HEK293T (cell line): Measurements from ENCODE around the gene AHDC1.

Experiments
- CTCF ChIA-PET: fragments of 350-600 bp; formaldehyde crosslinking; extraction: SDS; loops from one replicate; lab custom pipeline; 2021; ENCODE audit warnings: antibody characterized with exemption, inconsistent platforms; lab: Yijun Ruan, JAX
- POLR2A ChIA-PET: fragments of 350-600 bp; formaldehyde crosslinking; extraction: SDS; loops from one replicate; lab custom pipeline; 2020; ENCODE audit warnings: antibody characterized with exemption, inconsistent platforms; lab: Yijun Ruan, JAX
- DNase-seq: peaks from one replicate; pipeline ENCODE4 v3.0.0; 2012; ENCODE audit warnings: mixed read lengths; ENCODE audit errors: extremely low spot score
- ARNT ChIP-seq: fragments of 450-650 bp; IDR thresholded peaks from 2 replicates; pipeline ENCODE4 v1.6.1; 2017; ENCODE audit warnings: mild to moderate bottlenecking
- BHLHE40 ChIP-seq: fragments of 450-650 bp; IDR thresholded peaks from 2 replicates; pipeline ENCODE4 v1.6.1; 2016; ENCODE audit warnings: mild to moderate bottlenecking, moderate library complexity, borderline replicate concordance
- CTBP1 ChIP-seq: fragments of 450-650 bp; IDR thresholded peaks from 2 replicates; pipeline ENCODE4 v1.6.1; 2016; ENCODE audit warnings: borderline replicate concordance
- ELF4 ChIP-seq: fragments of 450-650 bp; IDR thresholded peaks from 2 replicates; pipeline ENCODE4 v1.6.1; 2017; ENCODE audit warnings: antibody characterized with exemption
- FOXA1 ChIP-seq: fragments of 450-650 bp; IDR thresholded peaks from 2 replicates; pipeline ENCODE4 v1.6.1; 2016; ENCODE audit warnings: mild to moderate bottlenecking
- FOXK2 ChIP-seq: fragments of 450-650 bp; IDR thresholded peaks from 2 replicates; pipeline ENCODE4 v1.6.1; 2016; ENCODE audit warnings: mild to moderate bottlenecking
- FOXM1 ChIP-seq: fragments of 450-650 bp; IDR thresholded peaks from 2 replicates; pipeline ENCODE4 v1.6.1; 2017; ENCODE audit warnings: mild to moderate bottlenecking, borderline replicate concordance
- HDGF ChIP-seq: fragments of 450-650 bp; IDR thresholded peaks from 2 replicates; pipeline ENCODE4 v1.6.1; 2017; ENCODE audit warnings: antibody characterized with exemption, borderline replicate concordance
- L3MBTL2 ChIP-seq: fragments of 450-650 bp; conservative IDR thresholded peaks from 2 replicates; pipeline ENCODE4 v1.6.1; 2016; ENCODE audit warnings: mild to moderate bottlenecking
- LEF1 ChIP-seq: fragments of 450-650 bp; IDR thresholded peaks from 2 replicates; pipeline ENCODE4 v1.6.1; 2017; ENCODE audit warnings: mild to moderate bottlenecking, borderline replicate concordance
- NFRKB ChIP-seq: fragments of 450-650 bp; IDR thresholded peaks from 2 replicates; pipeline ENCODE4 v1.6.1; 2016; ENCODE audit warnings: mild to moderate bottlenecking, moderate library complexity
- PKNOX1 ChIP-seq: fragments of 450-650 bp; IDR thresholded peaks from 2 replicates; pipeline ENCODE4 v1.6.1; 2016
- SP1 ChIP-seq: fragments of 450-650 bp; IDR thresholded peaks from 2 replicates; pipeline ENCODE4 v1.6.1; 2017
- SUZ12 ChIP-seq: fragments of 450-650 bp; IDR thresholded peaks from 2 replicates; pipeline ENCODE4 v1.6.1; 2016; ENCODE audit warnings: mild to moderate bottlenecking
- TARDBP ChIP-seq: fragments of 450-650 bp; IDR thresholded peaks from 2 replicates; pipeline ENCODE4 v1.6.1; 2016
- ZNF384 ChIP-seq: fragments of 450-650 bp; IDR thresholded peaks from 2 replicates; pipeline ENCODE4 v1.6.1; 2016

Gene AHDC1

GRCh38 chr1:27596986-27597385 is 7.0 kb downstream of the AHDC1 start:
- CTCF ChIA-PET = no interaction called here
- POLR2A ChIA-PET = no interaction called here
- DNase-seq = no peak
- TF ChIP-seq FOXK2 (no peak), SP1 (no peak), PKNOX1 (no peak), ELF4 (no peak), HDGF (no peak), ZNF384 (no peak), LEF1 (no peak), CTBP1 (no peak), TARDBP (no peak), SUZ12 (no peak)

GRCh38 chr1:27596261-27596660 is 7.7 kb downstream of the AHDC1 start:
- TF ChIP-seq ZNF384 = no peak
- no peak for TF ChIP-seq LEF1
- no peak for TF ChIP-seq NFRKB
- no peak for TF ChIP-seq ARNT
- no peak for TF ChIP-seq FOXM1
- no peak for TF ChIP-seq BHLHE40
- TF ChIP-seq CTBP1 = no peak
- no peak for TF ChIP-seq SUZ12
- no peak for TF ChIP-seq TARDBP

GRCh38 chr1:27595597-27595996 is 8.3 kb downstream of the AHDC1 start:
- DNase-seq = no peak
- TF ChIP-seq SP1 (no peak), NFRKB (no peak), ELF4 (no peak)
- CTCF ChIA-PET = interaction anchor here (0.7 to 1.1 kb wide), 3 partner anchors 11 to 190 kb away, joined by 3 to 4 read pairs (median 4); no protein-coding TSS in a partner anchor
- POLR2A ChIA-PET = interaction anchor here (1.5 kb wide), 1 partner anchor 105 kb away, joined by 4 read pairs; the partner anchor contains the start of gene WASF2

More at GRCh38 chr1:27596261-27596660, 7.7 kb downstream of the AHDC1 start:
- no peak for DNase-seq
- ChIA-PET POLR2A (interaction anchor here (1.5 kb wide), 1 partner anchor 106 kb away, joined by 4 read pairs; the partner anchor contains the start of gene WASF2), CTCF (no interaction called here)

- ChIA-PET CTCF (interaction anchor here (0.7 to 1.1 kb wide), 3 partner anchors 12 to 191 kb away, joined by 3 to 4 read pairs (median 4); no protein-coding TSS in a partner anchor), POLR2A (interaction anchor here (1.5 kb wide), 1 partner anchor 105 kb away, joined by 4 read pairs; the partner anchor contains the start of gene WASF2)
- TF ChIP-seq FOXK2 (no peak), FOXM1 (no peak)
- no peak for DNase-seq
Observed at GRCh38 chr1:27594564-27595510, 9.1 kb downstream of the AHDC1 start.

GRCh38 chr1:27593678-27594563 is 10.0 kb downstream of the AHDC1 start:
- no peak for TF ChIP-seq ZNF384
- no peak for TF ChIP-seq CTBP1
- no peak for TF ChIP-seq FOXA1
- no peak for TF ChIP-seq SP1
- no peak for TF ChIP-seq NFRKB
- no peak for TF ChIP-seq FOXM1
- TF ChIP-seq TARDBP = no peak
- no peak for TF ChIP-seq HDGF
- no peak for TF ChIP-seq ELF4
- no peak for TF ChIP-seq SUZ12
- no peak for TF ChIP-seq BHLHE40
- no peak for TF ChIP-seq ARNT
- no peak for TF ChIP-seq FOXK2
- CTCF ChIA-PET = interaction anchor here (0.7 kb wide), 1 partner anchor 37 kb away, joined by 4 read pairs; no protein-coding TSS in a partner anchor
- POLR2A ChIA-PET = no interaction called here
- DNase-seq = no peak

GRCh38 chr1:27592931-27593677 is 10.8 kb downstream of the AHDC1 start:
- no peak for DNase-seq
- ChIA-PET CTCF (interaction anchor here (0.7 to 1.4 kb wide), 4 partner anchors 18 to 36 kb away, joined by 4 to 5 read pairs (median 5); no protein-coding TSS in a partner anchor), POLR2A (interaction anchor here (1.5 kb wide), 1 partner anchor 18 kb away, joined by 5 read pairs; no protein-coding TSS in a partner anchor)
- TF ChIP-seq LEF1 = no peak
- no peak for TF ChIP-seq FOXA1
- no peak for TF ChIP-seq ZNF384
- no peak for TF ChIP-seq PKNOX1
- TF ChIP-seq ELF4 = no peak
- TF ChIP-seq L3MBTL2 = no peak
